ENCODE measurements around the gene ZNF775.

Gene ZNF775

DNA sequence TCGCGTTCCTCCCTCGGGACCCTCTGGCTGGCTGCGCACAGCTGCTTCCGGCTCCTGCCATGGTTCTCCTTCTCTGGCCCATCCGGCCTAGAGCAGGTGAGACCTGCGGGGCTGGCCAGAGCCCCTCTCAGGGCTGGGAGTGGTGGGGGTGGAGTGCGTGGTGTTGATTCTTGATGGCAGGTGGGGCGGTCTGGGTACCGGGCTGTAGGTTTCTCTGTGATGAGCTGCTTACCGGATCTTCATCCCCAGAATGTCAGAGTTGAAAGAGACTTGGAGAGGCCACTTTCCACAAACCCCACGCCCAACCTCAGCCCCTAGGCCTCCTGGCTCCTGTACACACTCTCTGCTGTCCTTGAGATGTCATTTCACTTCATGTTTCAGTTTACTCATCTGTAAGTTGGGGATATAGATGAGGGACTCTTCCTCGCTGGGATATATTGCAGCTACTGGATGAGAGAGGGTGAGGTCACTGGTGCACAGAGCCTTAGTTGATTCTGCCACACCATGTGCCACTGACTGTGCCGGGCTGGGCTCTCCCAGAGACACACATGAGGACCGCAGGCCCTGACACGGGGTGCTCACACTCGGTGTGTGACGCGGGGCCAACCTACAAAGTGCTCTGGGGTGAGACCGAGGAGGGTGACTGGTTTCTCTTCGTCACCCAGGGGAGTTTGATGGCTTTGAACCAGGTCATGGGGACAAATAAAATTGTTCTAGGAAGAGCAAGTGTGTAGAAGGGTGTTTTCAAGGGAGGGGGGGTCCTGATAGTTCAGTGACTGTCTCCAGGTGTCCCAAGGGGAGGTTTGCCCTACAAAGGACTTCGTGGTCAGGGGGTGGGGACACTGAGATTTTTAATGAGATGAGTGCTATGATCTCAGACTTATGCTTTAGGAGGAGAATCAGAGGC is 29.5 kb downstream of the ZNF775 start:
- no peaks in the 10 kb centered on the region for H3K9me3 ChIP-seq (ENCODE audit: control insufficient read depth, low read length)
- H3K36me3 ChIP-seq (ENCODE audit: control insufficient read depth, insufficient read depth, low read length), result no peaks in the 10 kb centered on the region

DNA sequence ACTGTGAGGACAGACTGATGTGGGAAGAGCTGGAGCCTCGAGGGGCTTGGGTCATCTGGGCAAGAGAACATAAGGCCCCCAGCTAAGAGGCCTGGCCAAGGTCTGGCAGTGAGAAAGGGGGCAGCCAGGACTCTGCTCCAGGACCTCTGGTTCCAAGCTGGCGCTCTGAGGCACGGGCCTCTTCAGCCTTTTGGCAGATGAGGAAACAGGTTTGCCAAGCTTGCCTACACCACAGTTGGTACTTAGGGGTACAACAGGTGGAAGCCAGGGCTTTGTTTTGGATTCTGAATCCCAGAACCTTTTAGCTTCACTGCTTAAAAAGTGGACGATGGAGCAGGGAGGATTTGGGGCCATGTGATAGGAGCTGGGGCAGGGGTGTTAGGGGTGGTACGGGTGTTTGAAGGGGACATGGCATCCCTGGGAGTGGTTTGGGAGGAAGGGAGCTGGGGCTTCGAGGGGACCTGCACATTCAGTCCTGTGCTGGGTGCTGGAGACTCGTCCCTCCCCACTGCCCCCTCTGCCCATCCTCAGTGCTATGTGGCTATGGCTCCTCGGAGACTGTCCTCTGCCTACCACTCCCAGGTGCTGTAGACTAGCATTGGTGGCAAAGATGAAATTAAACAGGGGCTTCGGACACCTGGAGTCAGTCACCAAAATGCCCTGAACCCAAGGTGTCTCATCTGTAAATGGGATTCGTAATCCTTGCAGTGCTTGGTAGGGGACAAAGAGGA is 30.3 kb downstream of the ZNF775 start:
- Histone ChIP-seq H3K9me3 (ENCODE audit: control insufficient read depth, low read length) (no peaks in the 10 kb centered on the region), H3K9ac (ENCODE audit: low read length) (no peak overlapping the region), H3K36me3 (ENCODE audit: control insufficient read depth, insufficient read depth, low read length) (no peaks in the 10 kb centered on the region), H3K4me1 (ENCODE audit: control insufficient read depth, insufficient read depth, low read length) (peaks cover 21% of the 10 kb centered on the region), H3K4me3 (ENCODE audit: low read length) (no peak overlapping the region), H3K27me3 (ENCODE audit: control insufficient read depth, insufficient read depth, low read length) (no peaks in the 10 kb centered on the region)

More for the DNA sequence above, 29.5 kb downstream of the ZNF775 start:
- no peak overlapping the region for H3K9ac ChIP-seq (ENCODE audit: low read length)
- H3K27me3 ChIP-seq (ENCODE audit: control insufficient read depth, insufficient read depth, low read length), result no peaks in the 10 kb centered on the region
- no peak overlapping the region for H3K4me3 ChIP-seq (ENCODE audit: low read length)
- H3K4me1 ChIP-seq (ENCODE audit: control insufficient read depth, insufficient read depth, low read length), result peaks cover 29% of the 10 kb centered on the region

- Histone ChIP-seq H3K4me3 (ENCODE audit: low read length) (no peak overlapping the region), H3K9ac (ENCODE audit: low read length) (no peak overlapping the region), H3K9me3 (ENCODE audit: control insufficient read depth, low read length) (no peaks in the 10 kb centered on the region), H3K27me3 (ENCODE audit: control insufficient read depth, insufficient read depth, low read length) (no peaks in the 10 kb centered on the region), H3K4me1 (ENCODE audit: control insufficient read depth, insufficient read depth, low read length) (peaks cover 16% of the 10 kb centered on the region), H3K36me3 (ENCODE audit: control insufficient read depth, insufficient read depth, low read length) (no peaks in the 10 kb centered on the region)
Observed at GRCh38 chr7:150410131-150410530, 31.0 kb downstream of the ZNF775 start.

- no peak overlapping the region for H3K4me3 ChIP-seq (ENCODE audit: low read length)
- peaks cover 14% of the 10 kb centered on the region for H3K4me1 ChIP-seq (ENCODE audit: control insufficient read depth, insufficient read depth, low read length)
- no peak overlapping the region for H3K9ac ChIP-seq (ENCODE audit: low read length)
- H3K27me3 ChIP-seq (ENCODE audit: control insufficient read depth, insufficient read depth, low read length), result no peaks in the 10 kb centered on the region
- no peaks in the 10 kb centered on the region for H3K9me3 ChIP-seq (ENCODE audit: control insufficient read depth, low read length)
- H3K36me3 ChIP-seq (ENCODE audit: control insufficient read depth, insufficient read depth, low read length), result no peaks in the 10 kb centered on the region
Observed at GRCh38 chr7:150410680-150411346, 31.7 kb downstream of the ZNF775 start.

DNA sequence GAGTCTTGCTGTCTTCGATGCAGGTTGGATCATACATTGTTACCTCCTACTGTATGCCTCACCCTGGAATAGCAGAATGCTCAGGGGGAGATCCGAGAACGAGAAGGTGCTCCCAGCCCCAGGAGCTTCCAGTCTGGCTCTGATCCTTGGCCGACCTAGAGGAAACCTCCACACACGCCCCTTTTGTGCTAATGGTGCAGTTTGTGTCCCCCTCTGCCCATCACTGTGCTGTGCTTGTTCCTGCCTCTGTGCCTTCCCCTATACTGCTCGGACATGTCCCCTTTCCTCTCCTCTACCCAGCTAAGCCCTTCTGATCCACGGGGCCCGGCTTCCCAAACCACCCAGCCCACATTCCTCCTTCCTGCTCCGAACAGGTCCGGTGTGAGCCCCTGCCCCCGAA is 32.5 kb downstream of the ZNF775 start:
- H3K4me3 ChIP-seq (ENCODE audit: low read length), result no peak overlapping the region
- no peaks in the 10 kb centered on the region for H3K36me3 ChIP-seq (ENCODE audit: control insufficient read depth, insufficient read depth, low read length)

GRCh38 chr7:150412016-150412415 is 32.9 kb downstream of the ZNF775 start:
- Histone ChIP-seq H3K9me3 (ENCODE audit: control insufficient read depth, low read length) (no peaks in the 10 kb centered on the region), H3K4me1 (ENCODE audit: control insufficient read depth, insufficient read depth, low read length) (peaks cover 2% of the 10 kb centered on the region), H3K27me3 (ENCODE audit: control insufficient read depth, insufficient read depth, low read length) (no peaks in the 10 kb centered on the region), H3K4me3 (ENCODE audit: low read length) (no peak overlapping the region), H3K36me3 (ENCODE audit: control insufficient read depth, insufficient read depth, low read length) (no peaks in the 10 kb centered on the region), H3K9ac (ENCODE audit: low read length) (no peak overlapping the region)

More for the DNA sequence above, 32.5 kb downstream of the ZNF775 start:
- no peaks in the 10 kb centered on the region for H3K27me3 ChIP-seq (ENCODE audit: control insufficient read depth, insufficient read depth, low read length)
- no peaks in the 10 kb centered on the region for H3K9me3 ChIP-seq (ENCODE audit: control insufficient read depth, low read length)
- H3K9ac ChIP-seq (ENCODE audit: low read length), result no peak overlapping the region
- peaks cover 6% of the 10 kb centered on the region for H3K4me1 ChIP-seq (ENCODE audit: control insufficient read depth, insufficient read depth, low read length)

- Histone ChIP-seq H3K4me3 (ENCODE audit: low read length) (no peak overlapping the region), H3K36me3 (ENCODE audit: control insufficient read depth, insufficient read depth, low read length) (no peaks in the 10 kb centered on the region), H3K27me3 (ENCODE audit: control insufficient read depth, insufficient read depth, low read length) (no peaks in the 10 kb centered on the region), H3K4me1 (ENCODE audit: control insufficient read depth, insufficient read depth, low read length) (no peaks in the 10 kb centered on the region), H3K9me3 (ENCODE audit: control insufficient read depth, low read length) (no peaks in the 10 kb centered on the region), H3K9ac (ENCODE audit: low read length) (no peak overlapping the region)
Observed at GRCh38 chr7:150412518-150413488, 33.7 kb downstream of the ZNF775 start.

GRCh38 chr7:150413640-150414081 is 34.5 kb downstream of the ZNF775 start:
- no peaks in the 10 kb centered on the region for H3K27me3 ChIP-seq (ENCODE audit: control insufficient read depth, insufficient read depth, low read length)
- no peaks in the 10 kb centered on the region for H3K36me3 ChIP-seq (ENCODE audit: control insufficient read depth, insufficient read depth, low read length)
- no peak overlapping the region for H3K4me3 ChIP-seq (ENCODE audit: low read length)
- H3K4me1 ChIP-seq (ENCODE audit: control insufficient read depth, insufficient read depth, low read length), result no peaks in the 10 kb centered on the region
- H3K9ac ChIP-seq (ENCODE audit: low read length), result no peak overlapping the region
- H3K9me3 ChIP-seq (ENCODE audit: control insufficient read depth, low read length), result no peaks in the 10 kb centered on the region

DNA sequence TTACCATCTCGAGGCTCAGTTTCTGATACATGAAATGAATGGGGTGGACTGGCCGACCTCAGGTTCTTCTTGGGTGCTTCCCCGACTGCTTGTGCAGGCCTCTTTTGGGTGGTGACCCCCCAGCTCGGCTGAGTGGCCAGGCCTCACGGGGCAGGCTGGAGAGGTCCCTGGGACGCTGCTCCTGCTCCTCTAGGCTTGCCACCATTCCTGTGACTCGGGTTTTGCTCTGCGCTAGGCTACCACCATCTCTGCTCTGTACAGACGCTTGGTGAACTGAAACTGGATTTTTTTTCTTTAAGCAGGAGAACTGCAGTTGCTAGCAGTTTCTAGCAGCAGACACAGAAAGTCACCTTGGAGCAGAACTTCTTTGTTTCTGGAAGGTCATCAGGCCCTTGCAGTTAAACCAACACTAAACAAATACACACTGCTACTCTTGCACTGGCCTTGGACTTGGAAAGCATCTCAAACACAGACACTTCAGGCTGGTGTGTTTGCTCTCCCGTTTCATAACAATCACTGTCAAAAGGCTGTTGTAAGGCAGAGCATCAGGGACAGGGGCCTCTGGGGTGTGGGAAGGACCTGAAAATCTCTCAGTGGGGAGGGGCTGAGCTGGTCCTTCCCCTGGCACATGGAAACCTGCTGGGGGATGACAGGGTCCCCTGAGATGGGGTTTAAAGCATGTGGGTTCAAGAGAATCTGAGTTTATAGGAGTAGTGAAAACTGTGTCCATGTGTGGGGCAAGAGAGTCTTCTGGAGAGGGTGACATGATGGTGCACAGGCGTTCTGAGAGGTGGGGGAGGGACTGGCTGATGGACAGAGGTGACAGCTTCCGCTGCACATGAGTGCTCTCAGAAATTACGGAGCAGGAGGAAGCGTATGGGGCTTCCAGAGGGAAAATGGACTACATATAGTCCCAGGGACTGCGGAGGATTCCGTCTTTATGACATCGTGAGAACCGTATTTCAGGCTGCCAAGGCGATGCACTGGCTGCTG is 36.3 kb downstream of the ZNF775 start:
- Histone ChIP-seq H3K9me3 (ENCODE audit: control insufficient read depth, low read length) (no peaks in the 10 kb centered on the region), H3K9ac (ENCODE audit: low read length) (no peak overlapping the region), H3K4me1 (ENCODE audit: control insufficient read depth, insufficient read depth, low read length) (no peaks in the 10 kb centered on the region), H3K27me3 (ENCODE audit: control insufficient read depth, insufficient read depth, low read length) (no peaks in the 10 kb centered on the region), H3K4me3 (ENCODE audit: low read length) (no peak overlapping the region), H3K36me3 (ENCODE audit: control insufficient read depth, insufficient read depth, low read length) (no peaks in the 10 kb centered on the region)

DNA sequence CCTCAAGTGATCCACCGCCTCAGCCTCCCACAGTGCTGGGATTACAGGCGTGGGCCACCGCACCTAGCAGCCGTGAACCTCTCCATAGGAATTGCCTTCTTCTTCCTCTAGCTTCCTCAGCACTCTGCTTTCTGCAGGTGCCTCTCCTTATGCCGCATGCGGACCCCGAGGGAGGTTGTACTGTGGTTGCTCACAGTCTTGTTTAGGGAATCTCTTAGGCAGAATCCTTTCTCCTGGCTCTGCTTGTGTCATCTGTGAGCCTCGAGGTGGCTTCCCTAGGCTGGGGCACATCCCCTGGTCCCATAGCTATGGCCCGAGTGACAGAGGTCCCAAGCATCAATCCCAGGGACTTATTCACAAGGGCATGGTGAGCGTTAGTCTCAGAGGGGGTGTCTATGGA is 38.1 kb downstream of the ZNF775 start:
- Histone ChIP-seq H3K9me3 (ENCODE audit: control insufficient read depth, low read length) (no peaks in the 10 kb centered on the region), H3K9ac (ENCODE audit: low read length) (no peak overlapping the region), H3K4me1 (ENCODE audit: control insufficient read depth, insufficient read depth, low read length) (no peaks in the 10 kb centered on the region), H3K27me3 (ENCODE audit: control insufficient read depth, insufficient read depth, low read length) (no peaks in the 10 kb centered on the region), H3K4me3 (ENCODE audit: low read length) (no peak overlapping the region), H3K36me3 (ENCODE audit: control insufficient read depth, insufficient read depth, low read length) (no peaks in the 10 kb centered on the region)
